ENCODE results near the gene LY6G6D.
A peak's percentile ranks its signal among the peaks of the same experiment; 100 is the strongest.

LY6G6D gene

GRCh38 chr6:31701666-31702404 lies 13.3 kb upstream of the LY6G6D start:
- H3K4me1 ChIP-seq (ENCODE audit: low read length), result peaks cover 12% of the 10 kb centered on the region
- no peak overlapping the region for H3K27ac ChIP-seq (ENCODE audit: low read length)
- no peaks in the 10 kb centered on the region for H4K20me1 ChIP-seq (ENCODE audit: insufficient read depth, low read length)
- peak overlapping the region; percentile 96 for H3K4me3 ChIP-seq (ENCODE audit: low read length)
- H3K27me3 ChIP-seq (ENCODE audit: low read depth, low read length), result no peaks in the 10 kb centered on the region
- no peak overlapping the region for H2AFZ ChIP-seq (ENCODE audit: low read depth, low read length)
- peaks cover 18% of the 10 kb centered on the region for H3K79me2 ChIP-seq (ENCODE audit: low read length)
- H3K9ac ChIP-seq (ENCODE audit: low read length), result peak overlapping the region; percentile 86
- H3K4me2 ChIP-seq (ENCODE audit: low read length), result peak overlapping the region; percentile 100
- no peaks in the 10 kb centered on the region for H3K9me3 ChIP-seq (ENCODE audit: insufficient read depth, low read length)
- no peak for TF ChIP-seq CTCF (IDR thresholded peaks at IDR 0.05; ENCODE audit: low read depth, low read length)
- no peak for TF ChIP-seq EZH2phosphoT487 (IDR thresholded peaks at IDR 0.05; ENCODE audit: low read depth)
- H3K36me3 ChIP-seq (replicated peaks; ENCODE audit: low read depth, low read length), result no peaks in the 10 kb centered on the region

GRCh38 chr6:31702405-31702818 lies 12.7 kb upstream of the LY6G6D start:
- Histone ChIP-seq H3K4me1 (ENCODE audit: low read length) (peaks cover 12% of the 10 kb centered on the region), H3K27me3 (ENCODE audit: low read depth, low read length) (no peaks in the 10 kb centered on the region), H3K4me2 (ENCODE audit: low read length) (peak overlapping the region; percentile 100), H3K79me2 (ENCODE audit: low read length) (peaks cover 18% of the 10 kb centered on the region), H3K36me3 (replicated peaks; ENCODE audit: low read depth, low read length) (no peaks in the 10 kb centered on the region), H3K27ac (ENCODE audit: low read length) (no peak overlapping the region), H3K9ac (ENCODE audit: low read length) (peak overlapping the region; percentile 86), H3K9me3 (ENCODE audit: insufficient read depth, low read length) (no peaks in the 10 kb centered on the region), H2AFZ (ENCODE audit: low read depth, low read length) (no peak overlapping the region), H3K4me3 (ENCODE audit: low read length) (peak overlapping the region; percentile 96), H4K20me1 (ENCODE audit: insufficient read depth, low read length) (no peaks in the 10 kb centered on the region)
- TF ChIP-seq CTCF (IDR thresholded peaks at IDR 0.05; ENCODE audit: low read depth, low read length) (no peak), EZH2phosphoT487 (IDR thresholded peaks at IDR 0.05; ENCODE audit: low read depth) (no peak)

GRCh38 chr6:31702819-31703716 lies 12.1 kb upstream of the LY6G6D start, which contains the start of gene ABHD16A:
Gene ABHD16A, minus strand, starts transcription at chr6:31703324. Its CDS starts 43 bp downstream, at chr6:31703281.
- TF ChIP-seq CTCF (IDR thresholded peaks at IDR 0.05; ENCODE audit: low read depth, low read length) (no peak), EZH2phosphoT487 (IDR thresholded peaks at IDR 0.05; ENCODE audit: low read depth) (no peak)
- Histone ChIP-seq H3K9ac (ENCODE audit: low read length) (peak within 1 kb of the TSS; percentile 86), H3K79me2 (ENCODE audit: low read length) (peaks cover 18% of the 10 kb centered on the region)

GRCh38 chr6:31705931-31706330 lies 9.2 kb upstream of the LY6G6D start:
- Histone ChIP-seq H3K36me3 (replicated peaks; ENCODE audit: low read depth, low read length) (no peaks in the 10 kb centered on the region), H3K4me2 (ENCODE audit: low read length) (no peak overlapping the region), H3K79me2 (ENCODE audit: low read length) (peaks cover 18% of the 10 kb centered on the region), H3K27me3 (ENCODE audit: low read depth, low read length) (no peaks in the 10 kb centered on the region), H3K4me1 (ENCODE audit: low read length) (peaks cover 18% of the 10 kb centered on the region), H3K27ac (ENCODE audit: low read length) (no peak overlapping the region), H3K9me3 (ENCODE audit: insufficient read depth, low read length) (no peaks in the 10 kb centered on the region), H4K20me1 (ENCODE audit: insufficient read depth, low read length) (no peaks in the 10 kb centered on the region), H3K9ac (ENCODE audit: low read length) (no peak overlapping the region), H3K4me3 (ENCODE audit: low read length) (no peak overlapping the region), H2AFZ (ENCODE audit: low read depth, low read length) (no peak overlapping the region)
- TF ChIP-seq CTCF (IDR thresholded peaks at IDR 0.05; ENCODE audit: low read depth, low read length), result no peak
- no peak for TF ChIP-seq EZH2phosphoT487 (IDR thresholded peaks at IDR 0.05; ENCODE audit: low read depth)

More at GRCh38 chr6:31702819-31703716, 12.1 kb upstream of the LY6G6D start, which contains the start of gene ABHD16A:
- no peaks in the 10 kb centered on the region for H3K36me3 ChIP-seq (replicated peaks; ENCODE audit: low read depth, low read length)
- peak within 1 kb of the TSS; percentile 96 for H3K4me3 ChIP-seq (ENCODE audit: low read length)
- peak within 1 kb of the TSS; percentile 100 for H3K4me2 ChIP-seq (ENCODE audit: low read length)
- H4K20me1 ChIP-seq (ENCODE audit: insufficient read depth, low read length), result no peaks in the 10 kb centered on the region
- H3K4me1 ChIP-seq (ENCODE audit: low read length), result peaks cover 12% of the 10 kb centered on the region
- no peaks in the 10 kb centered on the region for H3K9me3 ChIP-seq (ENCODE audit: insufficient read depth, low read length)
- peak within 1 kb of the TSS; percentile 69 for H3K27ac ChIP-seq (ENCODE audit: low read length)
- no peaks in the 10 kb centered on the region for H3K27me3 ChIP-seq (ENCODE audit: low read depth, low read length)
- peak within 1 kb of the TSS; percentile 76 for H2AFZ ChIP-seq (ENCODE audit: low read depth, low read length)

Measured in OCI-LY3 (cell line).